Measurements from ENCODE around the gene PTPRK. TPM values are rescaled to one million over a fixed set of nuclear protein-coding genes. Genes with fewer than 3 reads are reported as not detected.
A peak's percentile ranks its signal among the peaks of the same experiment; 100 is the strongest.
"Not testable (repeated sequence)": the region's sequence is repeated elsewhere in the genome, so short reads cannot be mapped to it uniquely, and the experiment has no call there.

PTPRK gene
- total RNA-seq, 1 donor: 70.2 TPM

DNA sequence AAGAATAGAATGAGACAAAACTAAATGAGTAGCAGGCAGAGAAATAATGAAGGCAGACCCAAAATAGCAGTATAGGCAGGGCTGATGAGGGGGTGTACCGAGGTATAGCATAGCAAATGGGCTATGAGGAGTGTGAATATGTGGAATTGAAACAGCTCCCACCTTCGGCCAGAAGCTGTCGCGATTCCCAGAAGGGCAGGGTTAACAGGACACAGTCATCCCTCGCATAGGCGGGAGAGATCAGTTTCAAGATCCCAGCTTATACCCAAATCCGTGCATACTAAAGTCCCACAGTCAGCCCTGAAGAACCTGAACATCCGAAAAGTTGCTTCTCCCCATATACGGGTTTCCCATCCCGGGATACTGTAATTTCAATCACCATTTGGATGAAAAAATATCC is 82.7 kb downstream of the PTPRK start:
- no peak overlapping the region for H3K4me3 ChIP-seq (ENCODE audit: low read depth, low read length)
- TF ChIP-seq, protein P1, sequence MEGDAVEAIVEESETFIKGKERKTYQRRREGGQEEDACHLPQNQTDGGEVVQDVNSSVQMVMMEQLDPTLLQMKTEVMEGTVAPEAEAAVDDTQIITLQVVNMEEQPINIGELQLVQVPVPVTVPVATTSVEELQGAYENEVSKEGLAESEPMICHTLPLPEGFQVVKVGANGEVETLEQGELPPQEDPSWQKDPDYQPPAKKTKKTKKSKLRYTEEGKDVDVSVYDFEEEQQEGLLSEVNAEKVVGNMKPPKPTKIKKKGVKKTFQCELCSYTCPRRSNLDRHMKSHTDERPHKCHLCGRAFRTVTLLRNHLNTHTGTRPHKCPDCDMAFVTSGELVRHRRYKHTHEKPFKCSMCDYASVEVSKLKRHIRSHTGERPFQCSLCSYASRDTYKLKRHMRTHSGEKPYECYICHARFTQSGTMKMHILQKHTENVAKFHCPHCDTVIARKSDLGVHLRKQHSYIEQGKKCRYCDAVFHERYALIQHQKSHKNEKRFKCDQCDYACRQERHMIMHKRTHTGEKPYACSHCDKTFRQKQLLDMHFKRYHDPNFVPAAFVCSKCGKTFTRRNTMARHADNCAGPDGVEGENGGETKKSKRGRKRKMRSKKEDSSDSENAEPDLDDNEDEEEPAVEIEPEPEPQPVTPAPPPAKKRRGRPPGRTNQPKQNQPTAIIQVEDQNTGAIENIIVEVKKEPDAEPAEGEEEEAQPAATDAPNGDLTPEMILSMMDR (IDR thresholded peaks at IDR 0.05; ENCODE audit: insufficient read depth, low read length): no peak
- no peak for DNase-seq (ENCODE audit: low read depth)

DNA sequence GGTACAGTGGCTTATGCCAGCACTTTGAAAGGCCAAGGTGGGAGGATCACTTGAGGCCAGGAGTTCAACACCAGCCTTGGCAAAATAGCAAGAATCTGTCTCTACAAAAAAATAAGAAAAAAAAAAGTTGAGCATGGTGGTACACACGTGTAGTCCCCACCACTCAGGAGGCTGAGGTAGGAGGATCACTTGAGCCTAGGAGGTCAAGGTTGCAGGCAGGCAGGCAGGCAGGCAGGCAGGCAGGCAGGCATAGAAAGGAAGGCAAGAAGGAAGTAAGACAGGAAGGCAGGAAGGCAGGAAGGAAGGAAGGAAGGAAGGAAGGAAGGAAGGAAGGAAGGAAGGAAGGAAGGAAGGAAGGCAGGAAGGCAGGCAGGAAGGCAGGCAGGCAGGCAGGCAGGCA is 85.6 kb downstream of the PTPRK start:
- H3K4me3 ChIP-seq (ENCODE audit: low read depth, low read length); DNase-seq (ENCODE audit: low read depth): not testable (repeated sequence)

DNA sequence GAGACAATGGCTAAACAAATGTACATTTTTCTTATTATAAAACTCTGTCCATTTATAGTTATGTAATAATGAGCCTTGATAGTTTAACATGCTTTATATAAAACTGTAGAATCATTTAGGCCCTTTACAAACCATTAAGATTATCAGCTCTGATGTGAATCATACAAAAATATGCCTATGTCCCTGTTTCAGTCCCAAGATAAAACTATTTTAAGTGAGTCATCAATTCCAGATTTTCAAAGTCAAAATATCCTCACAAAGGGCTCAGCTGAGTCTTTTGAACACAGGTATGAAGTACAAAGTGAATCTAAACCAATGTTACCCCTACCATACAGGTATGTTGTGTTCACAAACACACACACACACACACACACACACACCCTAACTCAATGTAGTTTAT is 88.0 kb downstream of the PTPRK start:
- TF ChIP-seq, protein P1 (IDR thresholded peaks at IDR 0.05; ENCODE audit: insufficient read depth, low read length): no peak
- no peak overlapping the region for H3K4me3 ChIP-seq (ENCODE audit: low read depth, low read length)
- DNase-seq (ENCODE audit: low read depth): peak; percentile 74

DNA sequence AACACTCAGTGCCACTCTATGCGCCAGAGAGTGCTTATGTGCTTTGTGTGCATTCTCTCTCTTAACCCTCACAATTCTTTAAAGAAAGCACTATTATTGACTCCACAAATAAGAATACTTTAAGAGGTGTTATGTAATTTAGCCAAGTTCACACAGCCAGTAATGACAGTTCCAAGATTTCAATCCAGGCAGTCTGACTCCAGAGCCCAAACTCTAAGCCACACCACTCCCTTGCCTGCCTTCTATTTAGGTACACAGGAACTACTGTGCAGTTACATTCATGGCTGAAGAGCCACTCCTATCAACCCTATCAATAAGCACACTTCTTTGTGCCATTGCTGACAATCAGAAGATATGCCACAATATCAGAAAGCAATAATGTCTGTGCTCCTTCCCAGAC is 93.3 kb downstream of the PTPRK start:
- DNase-seq (ENCODE audit: low read depth): no peak
- no peak overlapping the region for H3K4me3 ChIP-seq (ENCODE audit: low read depth, low read length)
- TF ChIP-seq, protein P1 (IDR thresholded peaks at IDR 0.05; ENCODE audit: insufficient read depth, low read length): no peak

DNA sequence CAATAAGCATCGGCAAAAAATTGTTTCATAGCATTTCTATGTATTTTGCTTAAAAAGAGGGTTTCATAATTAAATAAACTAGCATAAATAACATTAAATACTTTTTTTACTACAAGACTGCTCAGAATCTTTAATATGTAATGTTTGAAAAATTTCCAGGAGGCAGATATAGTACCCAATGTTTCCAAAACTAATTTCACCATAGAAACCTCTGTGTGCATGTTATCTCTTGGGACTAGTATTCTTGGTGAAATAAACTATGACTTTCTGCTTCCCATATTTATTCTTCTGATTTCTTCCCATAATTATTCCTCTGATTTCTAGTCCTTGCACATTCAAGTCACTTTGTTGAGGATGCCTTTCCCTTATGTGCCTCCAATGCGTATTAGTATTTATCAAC is 94.5 kb downstream of the PTPRK start:
- no peak overlapping the region for H3K4me3 ChIP-seq (ENCODE audit: low read depth, low read length)
- DNase-seq (ENCODE audit: low read depth): peak; percentile 17
- TF ChIP-seq, protein P1 (IDR thresholded peaks at IDR 0.05; ENCODE audit: insufficient read depth, low read length): no peak

DNA sequence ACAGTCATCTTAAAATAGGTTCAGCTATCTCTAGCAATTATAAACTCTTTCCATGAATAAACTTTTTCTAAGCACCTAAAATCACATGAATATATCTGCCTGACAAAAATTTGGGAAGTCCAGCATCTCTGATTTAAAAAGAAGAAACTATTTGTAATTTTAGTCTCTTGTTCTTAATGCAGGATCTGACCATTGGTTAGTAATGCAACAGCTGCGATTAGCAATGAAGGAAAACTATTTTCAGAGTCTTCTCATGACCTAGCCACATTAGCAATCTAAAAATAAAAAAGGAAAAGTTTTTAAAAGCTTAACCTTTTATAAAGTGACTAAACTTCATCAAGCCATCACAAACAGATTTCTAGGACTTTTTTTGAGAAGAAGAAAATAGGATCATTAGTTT is 97.5 kb downstream of the PTPRK start:
- TF ChIP-seq, protein P1 (IDR thresholded peaks at IDR 0.05; ENCODE audit: insufficient read depth, low read length): no peak
- no peak for DNase-seq (ENCODE audit: low read depth)
- H3K4me3 ChIP-seq (ENCODE audit: low read depth, low read length): no peak overlapping the region

DNA sequence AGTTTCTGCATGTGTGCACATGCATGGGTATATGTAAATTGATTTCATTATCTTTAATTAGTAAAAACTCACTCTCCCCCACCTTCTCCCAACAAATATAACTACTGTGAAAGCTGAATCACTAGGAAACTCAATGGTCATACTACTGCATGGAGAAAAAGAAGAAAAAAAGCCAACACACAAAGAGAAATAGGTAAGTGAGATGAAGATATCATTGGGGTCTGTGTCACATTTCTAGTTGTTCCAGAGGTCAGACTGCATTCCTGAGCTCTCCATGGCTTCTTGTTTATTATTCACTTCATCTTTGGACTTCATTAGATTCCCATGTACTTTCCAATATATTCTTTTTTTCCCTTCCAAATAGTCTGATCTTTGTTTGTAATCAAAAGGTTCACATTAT is 98.2 kb downstream of the PTPRK start:
- TF ChIP-seq, protein P1 (IDR thresholded peaks at IDR 0.05; ENCODE audit: insufficient read depth, low read length): no peak
- no peak overlapping the region for H3K4me3 ChIP-seq (ENCODE audit: low read depth, low read length)
- no peak for DNase-seq (ENCODE audit: low read depth)
